ENCODE data around the gene MCUB. TPM values are rescaled to one million over a fixed set of nuclear protein-coding genes. Genes with fewer than 3 reads are reported as not detected.
A peak's percentile ranks its signal among the peaks of the same experiment; 100 is the strongest.

MCUB gene
- total and polyA plus RNA-seq, 9 of the 15 experiments (the other 6 are each of a cell fraction or from before 2014, with no cell fraction given) = 1.4 to 21.5 (median 5.4) TPM

GRCh38 chr4:109701566-109702410 lies 141.7 kb downstream of the MCUB start (continued):
- TF ChIP-seq ZNF445 (CRISPR knock-in tag; IDR thresholded peaks at IDR 0.05; ENCODE audit: low read depth) (no peak), HNRNPH1 (optimal IDR thresholded peaks at IDR 0.05; ENCODE audit: low read depth, low read length) (no peak), MNT (conservative IDR thresholded peaks at IDR 0.05) (no peak), MEIS2 (IDR thresholded peaks at IDR 0.05; ENCODE audit: partially characterized antibody) (peak; percentile 16), SMAD4 (CRISPR knock-in tag; conservative IDR thresholded peaks at IDR 0.05) (no peak), SPI1 (IDR thresholded peaks at IDR 0.05; ENCODE audit: borderline replicate concordance, low read depth, low read length) (no peak), BRCA1 (IDR thresholded peaks at IDR 0.05) (no peak), BRCA1 (CRISPR knock-in tag; IDR thresholded peaks at IDR 0.05) (no peak), ZMIZ1 (IDR thresholded peaks at IDR 0.05; ENCODE audit: low read depth in 2 of 2, low read length in 2 of 2) (0 out of 4 replicates have a peak, but pooled peaks of 1 of the 2 experiments have one; percentile 28), NONO (IDR thresholded peaks at IDR 0.05; ENCODE audit: low read depth in 2 of 2, low read length in 1 of 2) (no peak), ZNF263 (CRISPR knock-in tag; IDR thresholded peaks at IDR 0.05; ENCODE audit: borderline replicate concordance) (no peak), NR2F6 (CRISPR knock-in tag; IDR thresholded peaks at IDR 0.05) (no peak), PATZ1 (CRISPR knock-in tag; IDR thresholded peaks at IDR 0.05; ENCODE audit: borderline replicate concordance) (no peak), HINFP (tag; conservative IDR thresholded peaks at IDR 0.05; ENCODE audit: low read depth) (no peak), TAL1 (IDR thresholded peaks at IDR 0.05) (peak; percentile 58)
